GM21360 (cell line): ENCODE measurements around the gene PI4K2A.
"Not testable (repeated sequence)": the region's sequence is repeated elsewhere in the genome, so short reads cannot be mapped to it uniquely, and the experiment has no call there.

Experiments used
- ATAC-seq: cut with Tn5 transposase; IDR thresholded peaks from one replicate; pipeline ENCODE4 v1.9.1; 2021; ENCODE audit warnings: mild to moderate bottlenecking, moderate library complexity; ENCODE audit not compliant: unreplicated experiment

Gene PI4K2A

DNA sequence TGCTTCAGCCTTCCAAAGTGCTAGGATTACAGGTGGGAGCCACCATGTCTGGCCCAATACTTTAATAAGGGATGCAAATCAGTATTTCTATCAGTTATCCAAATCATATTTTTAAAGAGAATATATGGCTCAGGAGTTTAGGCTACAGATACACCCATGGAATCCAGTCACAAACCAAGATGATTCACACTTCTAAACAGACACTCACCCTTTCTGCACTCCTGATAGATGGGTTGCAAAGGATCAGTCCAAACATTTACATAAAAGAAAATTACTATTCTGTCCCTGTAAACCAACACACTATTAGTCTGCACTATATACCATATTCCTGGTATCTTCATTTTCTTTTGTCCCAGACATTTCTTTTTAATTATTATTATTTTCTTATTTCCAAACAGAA, 9.4 kb upstream of the PI4K2A start:
- ATAC-seq, result no peak

DNA sequence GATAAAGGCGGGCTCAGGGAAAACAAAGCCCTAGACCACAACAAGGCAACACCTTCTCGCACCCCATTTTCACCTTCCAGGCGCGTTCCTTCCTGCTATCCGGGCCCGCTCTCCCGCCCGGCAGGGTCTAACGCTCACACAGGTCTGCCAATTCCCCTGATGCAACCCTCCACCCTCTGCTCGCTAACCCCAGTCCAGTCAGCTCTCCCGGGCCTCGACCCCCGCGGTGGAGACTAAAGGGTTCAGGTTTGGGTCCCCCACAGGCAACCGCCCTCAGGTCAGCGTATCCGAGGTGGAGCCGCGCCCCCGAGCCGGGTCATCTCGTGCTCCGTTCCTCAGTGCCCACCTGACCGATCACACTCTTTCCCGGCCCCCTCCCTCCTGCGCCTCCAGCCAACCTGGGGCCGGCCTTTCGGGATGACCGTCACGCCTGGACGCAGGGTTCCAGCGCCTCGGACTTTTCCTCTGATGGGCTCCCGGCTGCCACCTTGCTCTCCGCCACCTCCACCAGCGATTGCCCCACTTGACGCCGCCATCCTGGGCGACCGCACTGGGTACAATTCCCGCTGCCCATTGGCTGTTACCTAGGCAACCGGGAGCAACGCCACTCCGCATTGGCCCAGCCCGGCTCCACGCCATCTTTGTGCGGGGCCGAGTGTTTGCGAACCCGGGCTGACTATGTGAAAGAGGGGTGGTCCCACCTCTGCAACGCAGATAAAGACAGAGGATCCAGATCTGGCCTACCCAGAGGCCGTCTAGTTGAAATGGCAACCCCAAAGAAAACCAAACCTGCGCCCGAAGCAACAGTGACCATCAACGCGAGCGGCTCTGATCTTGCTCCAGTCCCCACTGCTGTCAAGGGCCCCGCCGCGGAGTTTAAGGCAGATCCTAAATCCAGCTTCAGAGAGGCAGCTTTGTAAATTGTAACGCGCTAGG, 7.3 kb upstream of the PI4K2A start, which contains the start of gene MORN4:
MORN4 (minus strand) TSS at position 552 of the 936 bp plus-strand sequence. CDS start 13,847 bp downstream, outside the sequence.
- ATAC-seq, result peak; percentile 98

DNA sequence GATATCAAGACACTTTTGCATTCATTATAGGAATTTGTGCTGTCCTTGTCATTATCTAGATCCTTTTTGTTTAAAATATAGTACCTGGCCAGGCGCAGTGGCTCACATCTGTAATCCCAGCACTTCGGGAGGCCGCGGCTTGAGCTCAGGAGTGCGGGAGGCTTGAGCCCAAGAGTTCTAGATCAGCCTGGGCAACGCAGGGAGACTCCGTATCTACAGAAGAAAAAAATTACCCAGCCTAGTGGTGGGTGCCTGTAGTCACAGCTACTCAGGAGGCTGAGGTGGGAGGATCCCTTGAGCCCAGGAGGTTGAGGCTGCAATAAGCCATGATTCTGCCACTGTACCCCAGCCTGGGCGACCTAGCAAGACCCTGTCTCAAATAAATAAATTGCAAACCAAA, 6.5 kb upstream of the PI4K2A start:
- ATAC-seq, result no peak

DNA sequence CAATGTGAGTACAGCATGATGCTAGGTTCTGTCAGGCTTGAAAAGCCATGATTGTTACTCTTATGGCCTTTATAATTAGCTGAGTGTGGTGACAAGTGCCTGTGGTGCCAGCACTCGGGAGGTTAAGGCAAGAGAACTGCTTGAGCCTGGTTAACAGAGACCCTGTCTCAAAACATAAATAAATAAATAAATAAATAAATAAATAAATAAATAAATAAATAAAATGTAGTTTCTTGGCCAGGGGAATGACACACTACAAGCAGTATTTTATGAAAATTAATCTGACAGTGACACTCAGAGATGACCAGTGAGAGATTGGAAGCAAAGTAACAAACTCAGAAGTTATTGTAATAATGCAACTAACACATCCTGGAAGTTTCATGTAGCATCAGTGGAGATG, 4.9 kb upstream of the PI4K2A start:
- no peak for ATAC-seq

DNA sequence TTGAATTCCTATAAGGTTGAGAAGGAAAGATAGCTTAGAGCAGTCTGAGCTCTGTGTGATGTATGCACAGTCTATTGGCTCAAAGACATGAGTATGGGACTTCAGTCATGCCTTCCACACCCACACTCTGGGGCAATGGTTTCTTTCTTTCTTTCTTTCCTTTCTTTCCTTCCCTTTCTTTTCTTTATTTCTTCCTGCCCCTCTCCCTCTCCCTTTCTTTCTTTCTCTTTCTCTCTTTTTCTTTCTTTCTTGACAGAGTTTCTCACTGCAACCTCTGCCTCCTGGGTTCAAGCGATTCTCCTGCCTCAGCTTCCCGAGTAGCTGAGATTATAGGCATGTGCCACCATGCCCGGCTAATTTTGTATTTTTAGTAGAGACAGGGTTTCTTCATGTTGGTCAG, 1.4 kb upstream of the PI4K2A start:
- not testable (repeated sequence) for ATAC-seq

DNA sequence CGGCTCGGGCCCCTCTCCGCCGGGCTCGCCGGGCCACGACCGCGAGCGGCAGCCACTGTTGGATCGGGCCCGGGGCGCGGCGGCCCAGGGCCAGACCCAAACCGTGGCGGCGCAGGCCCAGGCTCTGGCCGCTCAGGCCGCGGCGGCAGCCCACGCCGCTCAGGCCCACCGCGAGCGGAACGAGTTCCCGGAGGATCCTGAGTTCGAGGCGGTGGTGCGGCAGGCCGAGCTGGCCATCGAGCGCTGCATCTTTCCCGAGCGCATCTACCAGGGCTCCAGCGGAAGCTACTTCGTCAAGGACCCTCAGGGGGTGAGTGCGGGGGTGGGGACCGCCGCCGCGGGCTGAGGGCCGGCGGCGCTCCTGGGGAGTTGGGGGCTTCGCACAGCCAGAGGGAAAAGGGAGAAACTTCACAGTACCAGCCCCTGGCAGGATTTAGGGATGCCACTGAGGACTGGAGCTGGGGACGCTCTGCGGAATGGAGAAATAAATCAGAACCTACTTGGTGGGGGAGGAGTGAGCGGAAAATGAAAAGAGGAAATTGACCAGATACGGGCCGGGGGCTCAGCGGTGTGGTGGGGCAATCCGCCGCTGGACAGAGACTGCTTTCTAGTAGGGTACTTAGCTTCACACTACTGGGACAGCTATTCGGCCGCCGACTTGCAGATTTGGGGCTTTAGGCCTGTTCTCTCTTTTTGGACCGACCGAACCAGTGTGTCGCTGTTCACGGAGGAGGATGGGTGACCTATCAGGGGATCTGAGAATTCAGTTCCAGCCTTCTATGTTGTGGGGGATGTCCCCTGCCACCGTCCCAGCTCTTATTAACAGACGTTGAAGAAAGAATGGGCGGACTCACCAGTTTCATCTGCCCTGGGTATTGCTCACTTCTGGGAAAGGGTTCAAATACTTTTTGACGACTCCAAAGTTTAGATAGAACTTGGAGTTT, 669 bp downstream of the PI4K2A start:
- ATAC-seq, result peak; percentile 17

DNA sequence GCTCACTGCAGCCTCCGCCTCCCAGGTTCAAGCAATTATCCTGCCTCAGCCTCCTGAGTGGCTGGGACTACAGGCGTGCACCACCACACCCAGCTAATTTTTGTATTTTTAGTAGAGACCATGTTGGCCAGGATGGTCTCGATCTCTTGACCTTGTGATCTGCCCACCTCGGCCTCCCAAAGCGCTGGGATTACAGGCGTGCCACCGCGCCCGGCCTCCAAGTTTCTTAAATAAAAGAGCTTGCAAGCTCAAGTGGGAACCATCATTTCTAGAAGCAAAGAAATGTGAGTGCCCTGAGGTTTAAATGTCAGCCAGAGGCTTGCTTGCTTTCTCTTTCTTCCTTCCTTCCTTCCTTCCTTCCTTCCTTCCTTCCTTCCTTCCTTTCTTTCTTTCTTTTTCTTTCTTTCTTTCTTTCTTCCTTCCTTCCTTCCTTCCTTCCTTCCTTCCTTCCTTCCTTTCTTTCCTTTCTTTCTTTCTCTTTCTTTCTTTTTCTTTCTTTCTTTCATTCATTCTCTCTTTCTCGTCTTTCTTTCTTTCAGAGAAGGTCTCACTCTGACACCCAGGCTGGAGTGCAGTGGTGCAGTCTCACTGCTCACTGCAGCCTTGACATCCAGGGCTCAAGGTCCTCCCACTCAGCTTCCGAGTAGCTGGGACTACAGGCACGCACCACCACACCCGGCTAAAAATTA, 2.1 kb downstream of the PI4K2A start:
- not testable (repeated sequence) for ATAC-seq

DNA sequence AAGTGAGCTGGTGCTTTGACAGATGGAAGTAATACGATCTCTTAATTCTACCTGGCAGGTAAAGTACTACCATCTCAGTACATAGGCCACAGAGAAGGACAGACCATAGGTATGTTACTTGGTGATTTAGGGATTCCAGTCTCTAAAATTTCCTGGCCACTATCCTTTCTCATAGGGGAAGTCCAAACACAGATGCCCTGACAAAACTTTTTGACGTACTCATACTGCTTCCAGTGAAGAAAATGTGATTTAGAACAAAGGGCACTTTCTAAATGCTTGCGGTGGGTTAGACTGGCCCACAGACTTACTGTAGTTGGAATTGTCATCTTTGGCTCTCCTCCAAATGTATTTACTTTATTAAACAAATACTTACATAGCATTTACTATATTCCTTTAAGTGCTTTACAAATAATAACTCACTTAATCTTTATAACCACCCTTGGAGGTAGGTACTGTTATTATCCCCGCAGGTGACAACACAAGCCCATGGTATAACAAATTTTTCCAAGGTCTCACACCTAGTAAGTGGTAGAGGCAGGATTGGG, 3.0 kb downstream of the PI4K2A start:
- ATAC-seq, result no peak

DNA sequence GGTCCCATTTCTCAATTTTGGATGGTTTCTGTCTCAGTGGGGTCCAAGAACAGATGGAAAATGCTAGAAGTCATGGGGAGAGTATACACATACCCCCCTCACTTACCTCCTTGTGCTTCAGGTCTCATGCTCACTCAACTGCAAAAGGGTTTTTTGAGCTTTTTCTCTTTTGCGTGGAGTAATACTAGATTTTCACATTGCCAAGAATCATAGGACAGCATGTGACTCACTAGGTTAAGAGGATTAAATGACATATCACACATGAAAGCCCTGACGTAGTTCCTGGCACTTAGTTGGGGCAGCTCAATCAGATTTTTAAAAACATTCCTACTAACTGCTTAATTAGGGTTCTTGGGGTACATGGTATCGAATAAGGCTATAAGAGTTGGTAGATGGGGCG, 4.5 kb downstream of the PI4K2A start:
- ATAC-seq, result no peak

DNA sequence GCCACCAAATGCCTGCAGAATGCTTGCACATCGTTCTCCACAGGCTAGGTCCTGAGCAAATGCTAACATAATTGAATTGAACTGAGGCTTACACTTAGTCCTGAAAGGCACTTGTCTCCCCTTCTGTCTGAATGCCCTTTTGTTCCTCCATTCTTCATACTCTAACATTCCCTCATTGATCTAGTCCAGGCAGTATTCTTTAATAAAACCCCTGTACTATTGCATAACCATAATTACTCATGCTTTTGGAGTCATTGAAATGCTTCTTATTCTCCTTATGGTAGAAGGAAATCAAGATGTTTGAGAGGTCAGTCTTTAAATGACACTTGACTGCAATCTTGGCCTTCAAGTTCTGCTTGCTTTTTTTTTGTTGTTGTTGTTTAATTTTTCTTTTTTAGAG, 7.1 kb downstream of the PI4K2A start:
- ATAC-seq, result no peak

DNA sequence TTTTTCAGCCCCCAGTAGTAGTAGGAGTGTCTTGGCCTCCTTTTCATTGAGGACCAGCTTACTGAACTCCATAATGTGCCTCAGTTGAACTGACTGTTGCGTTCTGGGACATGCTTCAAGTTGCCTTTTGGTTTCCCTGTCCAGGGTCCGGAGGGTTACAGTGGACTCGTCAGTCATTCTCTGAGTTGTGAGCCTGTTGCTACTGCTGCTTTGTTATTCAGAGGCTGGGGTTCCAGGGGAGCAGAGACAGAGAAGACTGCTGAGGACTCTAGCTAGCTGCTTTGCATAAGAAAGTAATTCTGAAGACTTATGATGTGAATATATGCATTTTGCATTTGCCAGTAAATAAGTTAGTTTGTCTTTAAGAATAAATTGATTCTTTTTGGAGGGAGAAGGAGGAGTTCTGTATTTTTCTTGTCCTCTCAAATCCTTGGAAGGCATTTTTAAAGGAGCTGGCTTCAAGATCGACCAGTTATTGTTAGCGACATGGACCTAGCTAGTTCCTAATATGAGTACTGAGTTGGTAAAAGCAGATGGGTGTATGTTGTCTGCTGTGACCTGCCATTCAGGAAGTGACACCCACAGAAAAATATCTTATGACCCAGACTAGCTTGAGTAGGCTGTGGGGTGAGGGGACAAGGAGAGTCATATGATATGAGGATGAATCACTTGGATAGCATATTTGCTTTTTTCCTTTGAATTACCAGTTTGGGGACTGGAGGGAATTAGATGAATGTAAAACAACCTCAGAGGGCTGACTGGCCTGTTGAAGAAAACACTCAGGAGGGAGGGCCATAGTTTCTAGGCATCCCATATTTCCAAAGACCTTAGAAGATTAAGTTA, 8.3 kb downstream of the PI4K2A start:
- peak; percentile 74 for ATAC-seq

DNA sequence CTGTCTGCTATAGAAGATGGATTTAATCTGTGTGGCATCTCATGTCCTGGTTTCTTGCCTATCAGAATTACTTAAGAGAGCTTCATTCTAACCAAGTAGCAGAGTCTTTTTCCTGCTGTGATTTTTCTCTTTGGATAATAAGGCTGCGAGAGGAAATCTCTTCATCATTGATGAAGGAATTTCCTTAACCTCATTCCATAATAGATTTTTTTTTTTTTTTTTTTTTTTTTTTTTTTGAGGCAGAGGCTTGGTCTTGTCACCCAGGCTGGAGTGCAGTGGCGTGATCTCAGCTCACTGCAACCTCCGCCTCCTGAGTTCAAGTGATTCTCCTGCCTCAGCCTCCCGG, 8.9 kb downstream of the PI4K2A start:
- not testable (repeated sequence) for ATAC-seq

DNA sequence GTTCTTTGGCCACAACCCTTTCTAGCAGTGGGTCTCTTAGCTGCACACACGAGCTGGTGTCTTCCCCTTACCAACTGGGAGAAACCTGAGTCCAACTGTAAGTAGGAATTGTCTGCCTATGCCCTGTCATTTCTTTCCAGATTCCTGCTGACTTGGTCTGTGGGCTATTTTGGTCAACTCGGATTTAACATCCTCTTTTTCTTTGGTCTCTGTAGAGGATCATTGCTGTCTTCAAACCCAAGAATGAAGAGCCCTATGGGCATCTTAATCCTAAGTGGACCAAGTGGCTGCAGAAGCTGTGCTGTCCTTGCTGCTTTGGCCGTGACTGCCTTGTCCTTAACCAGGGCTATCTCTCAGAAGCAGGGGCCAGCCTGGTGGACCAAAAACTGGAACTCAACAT, 10.3 kb downstream of the PI4K2A start:
- ATAC-seq, result no peak

DNA sequence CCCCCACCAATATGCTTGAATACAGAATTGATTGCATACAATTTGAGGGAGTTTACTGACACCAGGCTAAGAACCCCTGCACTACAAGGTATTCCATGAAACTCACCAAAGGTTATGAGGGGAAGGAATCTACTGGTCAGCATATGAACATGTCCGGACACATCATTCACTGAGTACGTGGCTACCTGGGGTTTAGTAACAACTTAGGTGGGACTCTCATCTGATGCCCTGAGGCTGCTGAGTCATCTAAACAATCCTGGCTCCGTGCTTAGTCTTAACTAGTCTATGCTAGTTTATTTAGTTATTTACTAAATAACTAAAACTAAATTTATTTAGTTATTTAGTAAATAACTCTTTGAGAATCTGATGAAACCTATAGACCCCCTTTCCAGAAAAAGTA, 11.3 kb downstream of the PI4K2A start:
- ATAC-seq, result no peak

DNA sequence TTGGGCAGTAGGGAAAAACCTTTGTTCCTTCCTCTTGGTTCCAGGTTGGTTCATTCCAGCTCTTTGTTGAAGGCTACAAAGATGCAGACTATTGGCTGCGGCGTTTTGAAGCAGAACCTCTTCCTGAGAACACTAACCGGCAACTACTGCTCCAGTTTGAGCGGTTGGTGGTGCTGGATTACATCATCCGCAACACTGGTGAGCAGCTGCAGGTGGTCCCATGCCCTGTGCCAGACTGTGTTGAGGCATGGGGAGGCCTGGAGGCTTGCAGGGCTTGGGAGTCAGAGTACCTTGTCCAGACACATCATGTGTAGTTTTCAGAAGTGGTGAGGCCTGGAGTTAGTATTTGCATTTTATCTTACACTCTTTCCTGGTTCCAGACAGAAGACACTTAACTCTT, 16.3 kb downstream of the PI4K2A start:
- no peak for ATAC-seq

DNA sequence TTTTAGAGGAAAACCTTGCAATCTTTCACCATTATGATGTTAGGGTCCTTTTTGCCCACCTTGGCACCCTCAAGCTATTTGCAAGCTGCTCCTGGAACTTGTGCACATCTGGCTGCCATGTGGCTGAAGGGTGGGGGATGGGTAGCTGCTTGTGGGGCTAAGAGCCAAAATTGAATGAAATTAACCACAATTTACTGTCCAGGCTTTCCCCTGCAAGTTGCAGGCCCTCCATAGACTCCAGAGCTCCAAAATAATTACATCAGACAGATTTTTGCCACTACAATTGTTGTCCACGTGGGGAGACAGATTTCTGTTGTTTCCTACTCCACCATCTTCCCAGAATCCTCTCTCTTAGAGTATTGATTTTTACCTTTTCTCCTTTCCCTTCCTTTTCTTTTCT, 19.1 kb downstream of the PI4K2A start:
- ATAC-seq, result no peak

DNA sequence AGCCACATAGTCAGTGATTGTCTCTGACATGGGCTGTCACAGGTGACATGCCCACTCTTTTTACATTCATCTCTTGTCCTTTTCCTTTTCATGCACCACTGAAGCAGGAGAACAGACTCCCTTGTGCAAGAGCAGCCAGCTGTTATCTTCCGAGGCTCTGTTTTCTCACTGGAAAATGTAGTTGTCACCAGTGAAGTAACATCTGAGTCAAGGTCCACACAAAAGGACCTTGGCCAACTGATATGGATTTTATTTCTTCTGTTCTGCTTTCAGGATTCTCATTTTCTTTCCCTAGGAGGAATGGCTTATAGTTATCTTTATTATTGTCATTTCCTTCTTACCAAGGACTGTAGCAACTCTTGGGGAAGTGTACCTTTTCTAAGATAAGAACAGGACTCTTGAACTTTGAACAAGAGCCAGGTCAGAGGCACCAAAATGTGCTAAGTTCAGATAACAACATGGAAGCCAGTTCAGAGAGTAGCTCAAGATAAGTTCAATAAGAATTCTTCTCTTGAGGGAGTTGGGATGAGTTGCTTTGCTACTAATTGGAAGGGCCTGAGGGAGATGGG, 23.9 kb downstream of the PI4K2A start:
- ATAC-seq, result no peak

DNA sequence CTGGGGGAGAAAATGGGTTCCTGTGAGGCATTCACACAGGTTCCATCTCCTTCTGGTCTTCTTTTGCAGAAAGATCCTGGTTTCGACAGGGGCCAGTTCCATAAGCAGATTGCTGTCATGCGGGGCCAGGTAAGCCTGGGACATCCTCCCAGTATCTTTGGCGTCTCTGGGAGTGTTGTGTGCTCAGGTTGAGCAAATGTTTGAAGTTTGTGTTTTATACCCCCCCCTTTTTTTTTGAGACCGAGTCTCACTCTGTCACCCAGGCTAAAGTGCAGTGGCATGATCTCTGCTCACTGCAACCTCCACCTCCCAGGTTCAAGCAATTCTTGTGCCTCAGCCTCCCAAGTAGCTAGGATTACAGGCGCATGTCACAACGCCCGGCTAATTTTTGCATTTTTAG, 26.5 kb downstream of the PI4K2A start:
- ATAC-seq, result no peak

DNA sequence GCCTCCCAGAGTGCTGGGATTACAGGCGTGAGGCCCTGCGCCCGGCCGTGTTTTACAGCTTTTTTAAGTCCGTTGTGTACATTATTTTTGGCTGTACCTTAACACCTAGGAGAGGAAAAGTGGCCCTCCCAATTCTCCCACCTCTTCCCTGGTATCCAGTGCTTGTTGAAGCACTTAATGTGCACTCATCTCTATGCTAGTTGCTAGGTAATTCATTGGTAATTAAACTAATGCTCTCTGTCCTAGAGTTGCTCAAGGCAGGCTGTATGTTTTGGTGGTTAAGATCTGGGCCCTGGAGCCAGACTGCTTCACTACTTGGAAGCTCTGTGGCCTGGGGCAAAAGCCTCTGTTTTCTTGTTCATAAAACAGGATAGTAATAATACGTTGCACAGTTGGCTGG, 27.0 kb downstream of the PI4K2A start:
- ATAC-seq, result no peak

DNA sequence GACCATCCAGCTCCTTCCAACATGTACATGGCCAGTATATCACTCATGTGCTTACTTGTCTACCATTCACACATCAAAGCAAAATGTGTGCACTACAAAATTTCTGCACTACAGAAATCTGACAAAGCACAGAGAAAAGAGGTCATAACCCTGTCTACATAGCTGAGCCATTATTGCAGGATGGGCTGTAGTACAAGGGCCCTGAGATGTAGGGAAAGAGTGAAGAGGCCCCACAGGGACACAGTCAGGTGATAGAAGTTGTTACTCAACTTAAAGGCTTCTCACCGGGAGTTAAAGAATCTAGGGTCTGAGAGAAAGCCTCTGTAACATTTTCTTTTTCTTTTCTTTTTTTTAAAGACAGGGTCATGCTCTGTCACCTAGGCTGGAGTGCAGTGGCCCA, 29.1 kb downstream of the PI4K2A start:
- ATAC-seq, result no peak
